HepG2 (cell line): ENCODE measurements around the gene ACBD5. TPM values are rescaled to one million over a fixed set of nuclear protein-coding genes. Genes with fewer than 3 reads are reported as not detected.

Experiments
- DR1 ChIP-seq: sonication (generic); formaldehyde crosslinking; IDR thresholded peaks from 2 replicates; pipeline ENCODE4 v1.8.0; 2021; ENCODE audit warnings: mild to moderate bottlenecking, missing genetic modification reagents, inconsistent platforms
- IKZF1 ChIP-seq: fragments of 450-650 bp; IDR thresholded peaks from 2 replicates; pipeline ENCODE4 v1.7.1; 2016
- MAF1 ChIP-seq: sonication (generic); formaldehyde crosslinking; IDR thresholded peaks from 2 replicates; pipeline ENCODE4 v1.5.0; 2020; ENCODE audit warnings: missing genetic modification reagents, borderline replicate concordance
- RORA ChIP-seq: sonication (generic); formaldehyde crosslinking; IDR thresholded peaks from 2 replicates; pipeline ENCODE4 v1.5.0; 2020; ENCODE audit warnings: mild to moderate bottlenecking, missing genetic modification reagents, moderate library complexity
- TBX2 ChIP-seq: sonication (generic); formaldehyde crosslinking; IDR thresholded peaks from 2 replicates; pipeline ENCODE4 v1.5.0; 2020; ENCODE audit warnings: missing genetic modification reagents, mild to moderate bottlenecking, borderline replicate concordance
- THAP11 ChIP-seq: IDR thresholded peaks from 2 replicates; pipeline ENCODE4 v1.6.1; 2016; ENCODE audit warnings: missing biosample characterization, missing genetic modification reagents
- TMF1 ChIP-seq: sonication (generic); formaldehyde crosslinking; IDR thresholded peaks from 2 replicates; pipeline ENCODE4 v1.8.1; 2022; ENCODE audit warnings: low read depth, missing genetic modification reagents
- TSC22D2 ChIP-seq: sonication (generic); formaldehyde crosslinking; IDR thresholded peaks from 2 replicates; pipeline ENCODE4 v1.5.1; 2020; ENCODE audit warnings: missing genetic modification reagents, mild to moderate bottlenecking, borderline replicate concordance
- ZKSCAN8 ChIP-seq: IDR thresholded peaks from 2 replicates; pipeline ENCODE4 v1.6.1; 2016; ENCODE audit warnings: borderline replicate concordance, missing genetic modification reagents, missing compliant biosample characterization
- ZNF256 ChIP-seq: sonication (generic); formaldehyde crosslinking; conservative IDR thresholded peaks from 2 replicates; pipeline ENCODE4 v1.4.0; 2020; ENCODE audit warnings: missing genetic modification reagents
- ZNF501 ChIP-seq: sonication (generic); formaldehyde crosslinking; IDR thresholded peaks from 2 replicates; pipeline ENCODE4 v1.5.1; 2020; ENCODE audit warnings: mild to moderate bottlenecking, moderate library complexity, missing genetic modification reagents
- polyA plus RNA-seq, 8 experiments: library from polyadenylated mRNA; depleted of rRNA in 3 of 8; stranded (reverse) in 7 of 8; unstranded in 1 of 8; fragments of >200 nt; fragmentation: Illumina TruSeq in 4 of 8; extraction: Trizol in 4 of 8; gene quantifications; 2 replicates each; pipeline versions ENCODE4 v1.2.1 to v1.2.3, GENCODE V29; 2011 to 2016; ENCODE audit warnings: low read depth in 4 of 8, missing spikeins in 1 of 8, mixed read lengths in 1 of 8; ENCODE audit not compliant: insufficient read depth in 1 of 8
- total RNA-seq, 5 experiments: library from RNA; depleted of rRNA; stranded (reverse); fragments of >200 nt; fragmentation: Illumina TruSeq; extraction: Trizol; gene quantifications; 2 replicates each; pipeline ENCODE4 v1.2.3, GENCODE V29; 2016; ENCODE audit warnings: low read depth in 1 of 5
- TF ChIP-seq, protein P1 (sequence below): sonication (generic); formaldehyde crosslinking; IDR thresholded peaks from 2 replicates; pipeline ENCODE4 v1.5.0; 2020; ENCODE audit warnings: mild to moderate bottlenecking, missing genetic modification reagents
- TF ChIP-seq, protein P2 (sequence below): sonication (generic); formaldehyde crosslinking; IDR thresholded peaks from 2 replicates; pipeline ENCODE4 v1.4.0; 2020; ENCODE audit warnings: missing genetic modification reagents
- TF ChIP-seq, protein P3 (sequence below): sonication (generic); formaldehyde crosslinking; IDR thresholded peaks from 2 replicates; pipeline ENCODE4 v1.4.0; 2020; ENCODE audit warnings: mild to moderate bottlenecking, missing genetic modification reagents, borderline replicate concordance
- TF ChIP-seq, protein P4 (sequence below): sonication (generic); formaldehyde crosslinking; IDR thresholded peaks from 2 replicates; pipeline ENCODE4 v1.9.0; 2022; ENCODE audit warnings: missing genetic modification reagents, mild to moderate bottlenecking, borderline replicate concordance
- TF ChIP-seq, protein P5 (sequence below): sonication (generic); formaldehyde crosslinking; IDR thresholded peaks from 2 replicates; pipeline ENCODE4 v1.4.0; 2020; ENCODE audit warnings: missing genetic modification reagents, borderline replicate concordance

The ACBD5 gene
- total and polyA plus RNA-seq, 2 of the 13 experiments (the other 11 are each of a cell fraction or from before 2014, with no cell fraction given), result 10.3 to 14.8 TPM

DNA sequence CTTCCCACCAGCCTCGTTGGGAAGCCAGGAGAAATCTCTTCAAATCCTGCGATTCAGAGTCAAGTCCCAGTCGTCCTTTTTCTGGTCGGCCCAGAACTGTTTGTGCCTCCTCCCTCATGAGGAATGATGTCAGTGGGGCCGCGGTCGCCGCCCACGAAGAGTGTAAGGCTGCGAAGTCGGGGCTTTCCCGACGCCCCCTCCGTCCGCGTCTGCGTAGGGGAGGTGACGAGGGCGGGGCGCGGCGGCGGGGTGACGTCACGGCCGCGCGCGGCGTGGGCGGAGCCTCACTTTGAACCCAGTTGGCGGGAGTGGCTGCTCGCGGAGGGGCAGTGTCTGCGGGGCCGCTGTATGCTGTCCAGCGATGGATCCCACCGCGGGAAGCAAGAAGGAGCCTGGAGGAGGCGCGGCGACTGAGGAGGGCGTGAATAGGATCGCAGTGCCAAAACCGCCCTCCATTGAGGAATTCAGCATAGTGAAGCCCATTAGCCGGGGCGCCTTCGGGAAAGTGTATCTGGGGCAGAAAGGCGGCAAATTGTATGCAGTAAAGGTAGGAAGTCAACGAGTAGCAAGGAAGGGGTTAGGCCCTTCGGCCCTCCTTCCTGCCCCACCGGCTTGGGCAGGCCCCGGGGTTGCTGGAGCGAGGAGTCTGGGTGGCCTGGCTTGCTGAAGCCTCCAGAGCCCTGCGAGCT, 85.4 kb downstream of the ACBD5 start, which contains the start of gene MASTL (continued):
- TF ChIP-seq, protein P1, sequence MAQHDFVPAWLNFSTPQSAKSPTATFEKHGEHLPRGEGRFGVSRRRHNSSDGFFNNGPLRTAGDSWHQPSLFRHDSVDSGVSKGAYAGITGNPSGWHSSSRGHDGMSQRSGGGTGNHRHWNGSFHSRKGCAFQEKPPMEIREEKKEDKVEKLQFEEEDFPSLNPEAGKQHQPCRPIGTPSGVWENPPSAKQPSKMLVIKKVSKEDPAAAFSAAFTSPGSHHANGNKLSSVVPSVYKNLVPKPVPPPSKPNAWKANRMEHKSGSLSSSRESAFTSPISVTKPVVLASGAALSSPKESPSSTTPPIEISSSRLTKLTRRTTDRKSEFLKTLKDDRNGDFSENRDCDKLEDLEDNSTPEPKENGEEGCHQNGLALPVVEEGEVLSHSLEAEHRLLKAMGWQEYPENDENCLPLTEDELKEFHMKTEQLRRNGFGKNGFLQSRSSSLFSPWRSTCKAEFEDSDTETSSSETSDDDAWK, result no peak
- TF ChIP-seq ZNF501 (CRISPR knock-in tag) (no peak; the same call in 1 of the 2 replicates), THAP11 (CRISPR knock-in tag) (peak; percentile 88), RORA (CRISPR knock-in tag) (no peak), TMF1 (CRISPR knock-in tag) (0 out of 2 replicates have a peak, but pooled peaks have one; percentile 54), ZKSCAN8 (CRISPR knock-in tag) (0 out of 2 replicates have a peak, but pooled peaks have one; percentile 27), IKZF1 (no peak), MAF1 (CRISPR knock-in tag) (no peak), TBX2 (CRISPR knock-in tag) (peak; percentile 64), DR1 (CRISPR knock-in tag) (peak; percentile 42; the same call in 1 of the 2 replicates), TSC22D2 (CRISPR knock-in tag) (peak; percentile 47; the same call in 1 of the 2 replicates), ZNF256 (no peak)
- TF ChIP-seq, protein P2, sequence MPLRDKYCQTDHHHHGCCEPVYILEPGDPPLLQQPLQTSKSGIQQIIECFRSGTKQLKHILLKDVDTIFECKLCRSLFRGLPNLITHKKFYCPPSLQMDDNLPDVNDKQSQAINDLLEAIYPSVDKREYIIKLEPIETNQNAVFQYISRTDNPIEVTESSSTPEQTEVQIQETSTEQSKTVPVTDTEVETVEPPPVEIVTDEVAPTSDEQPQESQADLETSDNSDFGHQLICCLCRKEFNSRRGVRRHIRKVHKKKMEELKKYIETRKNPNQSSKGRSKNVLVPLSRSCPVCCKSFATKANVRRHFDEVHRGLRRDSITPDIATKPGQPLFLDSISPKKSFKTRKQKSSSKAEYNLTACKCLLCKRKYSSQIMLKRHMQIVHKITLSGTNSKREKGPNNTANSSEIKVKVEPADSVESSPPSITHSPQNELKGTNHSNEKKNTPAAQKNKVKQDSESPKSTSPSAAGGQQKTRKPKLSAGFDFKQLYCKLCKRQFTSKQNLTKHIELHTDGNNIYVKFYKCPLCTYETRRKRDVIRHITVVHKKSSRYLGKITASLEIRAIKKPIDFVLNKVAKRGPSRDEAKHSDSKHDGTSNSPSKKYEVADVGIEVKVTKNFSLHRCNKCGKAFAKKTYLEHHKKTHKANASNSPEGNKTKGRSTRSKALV (CRISPR knock-in tag), result no peak; the same call in 1 of the 2 replicates
- TF ChIP-seq, protein P3, sequence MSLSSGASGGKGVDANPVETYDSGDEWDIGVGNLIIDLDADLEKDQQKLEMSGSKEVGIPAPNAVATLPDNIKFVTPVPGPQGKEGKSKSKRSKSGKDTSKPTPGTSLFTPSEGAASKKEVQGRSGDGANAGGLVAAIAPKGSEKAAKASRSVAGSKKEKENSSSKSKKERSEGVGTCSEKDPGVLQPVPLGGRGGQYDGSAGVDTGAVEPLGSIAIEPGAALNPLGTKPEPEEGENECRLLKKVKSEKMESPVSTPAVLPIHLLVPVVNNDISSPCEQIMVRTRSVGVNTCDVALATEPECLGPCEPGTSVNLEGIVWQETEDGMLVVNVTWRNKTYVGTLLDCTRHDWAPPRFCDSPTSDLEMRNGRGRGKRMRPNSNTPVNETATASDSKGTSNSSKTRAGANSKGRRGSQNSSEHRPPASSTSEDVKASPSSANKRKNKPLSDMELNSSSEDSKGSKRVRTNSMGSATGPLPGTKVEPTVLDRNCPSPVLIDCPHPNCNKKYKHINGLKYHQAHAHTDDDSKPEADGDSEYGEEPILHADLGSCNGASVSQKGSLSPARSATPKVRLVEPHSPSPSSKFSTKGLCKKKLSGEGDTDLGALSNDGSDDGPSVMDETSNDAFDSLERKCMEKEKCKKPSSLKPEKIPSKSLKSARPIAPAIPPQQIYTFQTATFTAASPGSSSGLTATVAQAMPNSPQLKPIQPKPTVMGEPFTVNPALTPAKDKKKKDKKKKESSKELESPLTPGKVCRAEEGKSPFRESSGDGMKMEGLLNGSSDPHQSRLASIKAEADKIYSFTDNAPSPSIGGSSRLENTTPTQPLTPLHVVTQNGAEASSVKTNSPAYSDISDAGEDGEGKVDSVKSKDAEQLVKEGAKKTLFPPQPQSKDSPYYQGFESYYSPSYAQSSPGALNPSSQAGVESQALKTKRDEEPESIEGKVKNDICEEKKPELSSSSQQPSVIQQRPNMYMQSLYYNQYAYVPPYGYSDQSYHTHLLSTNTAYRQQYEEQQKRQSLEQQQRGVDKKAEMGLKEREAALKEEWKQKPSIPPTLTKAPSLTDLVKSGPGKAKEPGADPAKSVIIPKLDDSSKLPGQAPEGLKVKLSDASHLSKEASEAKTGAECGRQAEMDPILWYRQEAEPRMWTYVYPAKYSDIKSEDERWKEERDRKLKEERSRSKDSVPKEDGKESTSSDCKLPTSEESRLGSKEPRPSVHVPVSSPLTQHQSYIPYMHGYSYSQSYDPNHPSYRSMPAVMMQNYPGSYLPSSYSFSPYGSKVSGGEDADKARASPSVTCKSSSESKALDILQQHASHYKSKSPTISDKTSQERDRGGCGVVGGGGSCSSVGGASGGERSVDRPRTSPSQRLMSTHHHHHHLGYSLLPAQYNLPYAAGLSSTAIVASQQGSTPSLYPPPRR (CRISPR knock-in tag), result peak; percentile 60; the same call in 1 of the 2 replicates
- TF ChIP-seq, protein P4, sequence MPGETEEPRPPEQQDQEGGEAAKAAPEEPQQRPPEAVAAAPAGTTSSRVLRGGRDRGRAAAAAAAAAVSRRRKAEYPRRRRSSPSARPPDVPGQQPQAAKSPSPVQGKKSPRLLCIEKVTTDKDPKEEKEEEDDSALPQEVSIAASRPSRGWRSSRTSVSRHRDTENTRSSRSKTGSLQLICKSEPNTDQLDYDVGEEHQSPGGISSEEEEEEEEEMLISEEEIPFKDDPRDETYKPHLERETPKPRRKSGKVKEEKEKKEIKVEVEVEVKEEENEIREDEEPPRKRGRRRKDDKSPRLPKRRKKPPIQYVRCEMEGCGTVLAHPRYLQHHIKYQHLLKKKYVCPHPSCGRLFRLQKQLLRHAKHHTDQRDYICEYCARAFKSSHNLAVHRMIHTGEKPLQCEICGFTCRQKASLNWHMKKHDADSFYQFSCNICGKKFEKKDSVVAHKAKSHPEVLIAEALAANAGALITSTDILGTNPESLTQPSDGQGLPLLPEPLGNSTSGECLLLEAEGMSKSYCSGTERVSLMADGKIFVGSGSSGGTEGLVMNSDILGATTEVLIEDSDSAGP (CRISPR knock-in tag), result peak; percentile 61; the same call in 1 of the 2 replicates
- TF ChIP-seq, protein P5, sequence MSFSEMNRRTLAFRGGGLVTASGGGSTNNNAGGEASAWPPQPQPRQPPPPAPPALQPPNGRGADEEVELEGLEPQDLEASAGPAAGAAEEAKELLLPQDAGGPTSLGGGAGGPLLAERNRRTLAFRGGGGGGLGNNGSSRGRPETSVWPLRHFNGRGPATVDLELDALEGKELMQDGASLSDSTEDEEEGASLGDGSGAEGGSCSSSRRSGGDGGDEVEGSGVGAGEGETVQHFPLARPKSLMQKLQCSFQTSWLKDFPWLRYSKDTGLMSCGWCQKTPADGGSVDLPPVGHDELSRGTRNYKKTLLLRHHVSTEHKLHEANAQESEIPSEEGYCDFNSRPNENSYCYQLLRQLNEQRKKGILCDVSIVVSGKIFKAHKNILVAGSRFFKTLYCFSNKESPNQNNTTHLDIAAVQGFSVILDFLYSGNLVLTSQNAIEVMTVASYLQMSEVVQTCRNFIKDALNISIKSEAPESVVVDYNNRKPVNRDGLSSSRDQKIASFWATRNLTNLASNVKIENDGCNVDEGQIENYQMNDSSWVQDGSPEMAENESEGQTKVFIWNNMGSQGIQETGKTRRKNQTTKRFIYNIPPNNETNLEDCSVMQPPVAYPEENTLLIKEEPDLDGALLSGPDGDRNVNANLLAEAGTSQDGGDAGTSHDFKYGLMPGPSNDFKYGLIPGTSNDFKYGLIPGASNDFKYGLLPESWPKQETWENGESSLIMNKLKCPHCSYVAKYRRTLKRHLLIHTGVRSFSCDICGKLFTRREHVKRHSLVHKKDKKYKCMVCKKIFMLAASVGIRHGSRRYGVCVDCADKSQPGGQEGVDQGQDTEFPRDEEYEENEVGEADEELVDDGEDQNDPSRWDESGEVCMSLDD (CRISPR knock-in tag), result no peak
